T-helper 2 cell treated with Interferon-gamma antibody and Interleukin-4, amounts not matched to agents 5 μg/mL and 100 μg/mL, for 36 hours (primary cell): ENCODE data around the gene NECTIN4.

Experiments
- DNase-seq: peaks from one replicate; pipeline ENCODE4 v3.0.0; 2021; ENCODE audit warnings: low spot score
- H3K27ac Mint-ChIP-seq: one replicate; pipeline ENCODE4 v1.8.0; 2021; ENCODE audit warnings: mild to moderate bottlenecking, mixed read lengths
- H3K27me3 Mint-ChIP-seq: one replicate; pipeline ENCODE4 v1.8.0; 2021; ENCODE audit warnings: low read depth, mixed read lengths
- H3K36me3 Mint-ChIP-seq: one replicate; pipeline ENCODE4 v1.8.0; 2021; ENCODE audit warnings: low read depth, mixed read lengths
- H3K4me1 Mint-ChIP-seq: one replicate; pipeline ENCODE4 v1.8.0; 2021; ENCODE audit warnings: low read depth, mixed read lengths
- H3K4me3 Mint-ChIP-seq: one replicate; pipeline ENCODE4 v1.8.0; 2022; ENCODE audit warnings: mild to moderate bottlenecking, moderate library complexity, mixed read lengths
- H3K9me3 Mint-ChIP-seq: one replicate; pipeline ENCODE4 v1.8.0; 2021; ENCODE audit warnings: mixed read lengths

NECTIN4 gene

GRCh38 chr1:161096530-161096929 lies 7.2 kb upstream of the NECTIN4 start:
- Mint-ChIP-seq H3K27ac (no peak overlapping the region), H3K4me1 (peaks cover 36% of the 10 kb centered on the region), H3K36me3 (peaks cover 14% of the 10 kb centered on the region), H3K27me3 (peaks cover 2% of the 10 kb centered on the region), H3K4me3 (no peak overlapping the region), H3K9me3 (no peaks in the 10 kb centered on the region)
- DNase-seq = no peak

GRCh38 chr1:161096015-161096414 lies 6.7 kb upstream of the NECTIN4 start:
- peaks cover 36% of the 10 kb centered on the region for H3K4me1 Mint-ChIP-seq
- no peak for DNase-seq
- no peaks in the 10 kb centered on the region for H3K9me3 Mint-ChIP-seq
- H3K27ac Mint-ChIP-seq = no peak overlapping the region
- H3K27me3 Mint-ChIP-seq = peaks cover 2% of the 10 kb centered on the region
- H3K36me3 Mint-ChIP-seq = peaks cover 14% of the 10 kb centered on the region
- no peak overlapping the region for H3K4me3 Mint-ChIP-seq

- DNase-seq = no peak
- peaks cover 10% of the 10 kb centered on the region for H3K36me3 Mint-ChIP-seq
- peaks cover 2% of the 10 kb centered on the region for H3K27me3 Mint-ChIP-seq
- H3K4me3 Mint-ChIP-seq = no peak overlapping the region
- peaks cover 43% of the 10 kb centered on the region for H3K4me1 Mint-ChIP-seq
- H3K9me3 Mint-ChIP-seq = no peaks in the 10 kb centered on the region
- H3K27ac Mint-ChIP-seq = no peak overlapping the region
These were observed 5.9 kb upstream of the NECTIN4 start for GRCh38 chr1:161095230-161095629.

- H3K27ac Mint-ChIP-seq = no peak overlapping the region
- H3K4me3 Mint-ChIP-seq = no peak overlapping the region
- H3K36me3 Mint-ChIP-seq = peaks cover 4% of the 10 kb centered on the region
- H3K4me1 Mint-ChIP-seq = peaks cover 43% of the 10 kb centered on the region
- DNase-seq = no peak
- H3K9me3 Mint-ChIP-seq = no peaks in the 10 kb centered on the region
- peaks cover 2% of the 10 kb centered on the region for H3K27me3 Mint-ChIP-seq
These were observed 5.1 kb upstream of the NECTIN4 start for GRCh38 chr1:161094481-161094880.

DNA sequence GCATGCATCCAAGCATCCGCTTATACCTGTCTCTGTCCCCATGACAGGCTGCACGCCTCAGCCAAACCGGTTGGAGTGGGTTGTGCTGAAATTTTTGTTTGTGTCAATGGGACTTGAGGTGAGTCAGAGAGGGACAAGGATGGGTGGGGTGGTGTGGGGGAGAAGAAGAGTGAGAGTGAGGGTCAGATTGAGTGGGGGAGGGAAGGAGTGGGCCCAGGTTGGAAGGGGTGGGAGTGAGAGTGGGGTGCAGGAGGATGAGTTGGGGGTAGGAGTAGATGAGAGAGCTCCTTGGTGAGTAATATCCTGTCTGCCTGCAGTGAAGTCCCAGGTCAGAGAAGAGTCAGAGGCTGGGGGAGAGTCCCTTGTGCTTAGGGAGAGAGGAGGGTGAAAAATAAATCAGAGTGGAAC lies 3.3 kb upstream of the NECTIN4 start:
- H3K4me1 Mint-ChIP-seq = peaks cover 33% of the 10 kb centered on the region
- peak; percentile 54 for DNase-seq
- no peaks in the 10 kb centered on the region for H3K36me3 Mint-ChIP-seq
- H3K9me3 Mint-ChIP-seq = no peaks in the 10 kb centered on the region
- no peak overlapping the region for H3K4me3 Mint-ChIP-seq
- H3K27ac Mint-ChIP-seq = no peak overlapping the region
- H3K27me3 Mint-ChIP-seq = peaks cover 2% of the 10 kb centered on the region

DNA sequence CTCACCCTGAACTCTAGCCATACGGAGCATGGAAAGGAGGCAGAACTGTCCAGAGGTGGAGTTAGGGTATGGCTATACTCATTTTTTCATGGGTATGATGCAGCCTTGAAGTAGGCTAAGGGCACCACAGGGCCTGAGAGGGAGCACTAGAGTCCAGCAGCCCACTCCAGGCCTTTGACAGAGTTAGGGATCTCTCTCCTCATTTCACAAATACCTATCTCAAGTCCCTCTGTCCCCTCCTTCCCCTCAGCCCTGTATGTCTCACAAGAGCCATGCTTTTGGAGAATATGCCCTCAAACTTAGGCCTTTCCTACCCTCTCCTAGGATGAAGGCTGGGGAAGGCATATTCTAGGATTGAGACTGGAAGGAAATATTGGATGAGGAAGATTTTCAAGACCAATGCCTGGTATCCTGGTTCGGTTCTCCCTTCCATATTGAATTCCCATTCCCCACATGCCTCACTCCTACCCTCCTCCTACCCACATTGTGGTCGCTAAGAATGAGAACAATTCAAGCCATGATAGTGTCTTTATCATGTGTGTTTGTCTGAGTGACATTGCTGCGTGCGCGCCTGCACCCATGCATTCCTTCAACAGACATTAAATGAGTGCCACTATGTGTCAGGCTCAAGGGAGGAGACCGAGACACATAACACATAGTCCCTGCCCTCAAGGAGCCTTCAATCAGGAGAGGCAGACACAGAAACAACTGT lies 2.6 kb upstream of the NECTIN4 start:
- Mint-ChIP-seq H3K27me3 (no peaks in the 10 kb centered on the region), H3K4me3 (no peak overlapping the region), H3K9me3 (no peaks in the 10 kb centered on the region), H3K36me3 (no peaks in the 10 kb centered on the region), H3K4me1 (peaks cover 26% of the 10 kb centered on the region), H3K27ac (no peak overlapping the region)
- no peak for DNase-seq

DNA sequence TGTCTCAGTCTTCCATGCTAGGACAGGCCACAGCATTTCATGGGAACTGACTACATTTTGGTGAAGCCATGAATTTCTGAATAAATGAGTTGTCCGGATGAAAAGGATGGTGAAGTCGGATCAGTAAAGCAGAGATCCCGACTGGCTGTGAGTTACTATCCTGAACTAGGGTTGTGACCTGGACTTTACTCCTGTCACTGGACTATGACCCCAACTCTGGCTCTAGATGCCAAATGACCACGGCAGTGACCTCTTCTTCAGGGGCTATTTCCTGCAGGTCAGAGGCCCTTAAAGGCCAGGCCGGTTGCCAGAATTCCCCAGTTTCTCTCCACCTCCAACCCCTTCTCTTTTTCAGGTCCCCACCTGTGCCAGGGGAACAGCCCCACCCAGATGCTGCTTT lies 1.7 kb upstream of the NECTIN4 start:
- Mint-ChIP-seq H3K27me3 (no peaks in the 10 kb centered on the region), H3K4me1 (peaks cover 20% of the 10 kb centered on the region), H3K9me3 (no peaks in the 10 kb centered on the region), H3K27ac (no peak overlapping the region), H3K36me3 (no peaks in the 10 kb centered on the region), H3K4me3 (no peak overlapping the region)
- no peak for DNase-seq

GRCh38 chr1:161090617-161091016 lies 1.3 kb upstream of the NECTIN4 start:
- no peaks in the 10 kb centered on the region for H3K9me3 Mint-ChIP-seq
- H3K27me3 Mint-ChIP-seq = no peaks in the 10 kb centered on the region
- no peak overlapping the region for H3K4me3 Mint-ChIP-seq
- peaks cover 20% of the 10 kb centered on the region for H3K4me1 Mint-ChIP-seq
- DNase-seq = no peak
- H3K27ac Mint-ChIP-seq = no peak overlapping the region
- H3K36me3 Mint-ChIP-seq = no peaks in the 10 kb centered on the region

- no peak for DNase-seq
- H3K4me1 Mint-ChIP-seq = peaks cover 20% of the 10 kb centered on the region
- H3K27me3 Mint-ChIP-seq = no peaks in the 10 kb centered on the region
- no peak overlapping the region for H3K4me3 Mint-ChIP-seq
- H3K27ac Mint-ChIP-seq = no peak overlapping the region
- H3K36me3 Mint-ChIP-seq = no peaks in the 10 kb centered on the region
- no peaks in the 10 kb centered on the region for H3K9me3 Mint-ChIP-seq
These were observed 580 bp upstream of the NECTIN4 start for GRCh38 chr1:161089938-161090337.

- no peak for DNase-seq
- no peaks in the 10 kb centered on the region for H3K36me3 Mint-ChIP-seq
- H3K4me3 Mint-ChIP-seq = no peak overlapping the region
- H3K9me3 Mint-ChIP-seq = no peaks in the 10 kb centered on the region
- peaks cover 20% of the 10 kb centered on the region for H3K4me1 Mint-ChIP-seq
- H3K27ac Mint-ChIP-seq = no peak overlapping the region
- no peaks in the 10 kb centered on the region for H3K27me3 Mint-ChIP-seq
These were observed 709 bp downstream of the NECTIN4 start for GRCh38 chr1:161088587-161089110.

GRCh38 chr1:161086457-161086856 lies 2.9 kb downstream of the NECTIN4 start:
- Mint-ChIP-seq H3K9me3 (no peaks in the 10 kb centered on the region), H3K4me1 (peaks cover 7% of the 10 kb centered on the region), H3K4me3 (no peak overlapping the region)

GRCh38 chr1:161085165-161085564 lies 4.2 kb downstream of the NECTIN4 start:
- Mint-ChIP-seq H3K36me3 (no peaks in the 10 kb centered on the region), H3K4me3 (no peak overlapping the region), H3K27me3 (no peaks in the 10 kb centered on the region), H3K27ac (no peak overlapping the region), H3K9me3 (no peaks in the 10 kb centered on the region), H3K4me1 (peaks cover 3% of the 10 kb centered on the region)
- DNase-seq = no peak

More at GRCh38 chr1:161086457-161086856, 2.9 kb downstream of the NECTIN4 start:
- H3K36me3 Mint-ChIP-seq = no peaks in the 10 kb centered on the region
- no peaks in the 10 kb centered on the region for H3K27me3 Mint-ChIP-seq
- DNase-seq = no peak
- H3K27ac Mint-ChIP-seq = no peak overlapping the region

- Mint-ChIP-seq H3K4me1 (peaks cover 6% of the 10 kb centered on the region), H3K27me3 (no peaks in the 10 kb centered on the region), H3K36me3 (no peaks in the 10 kb centered on the region), H3K4me3 (no peak overlapping the region), H3K9me3 (no peaks in the 10 kb centered on the region), H3K27ac (no peak overlapping the region)
- no peak for DNase-seq
These were observed 4.8 kb downstream of the NECTIN4 start for GRCh38 chr1:161084597-161084988.

DNA sequence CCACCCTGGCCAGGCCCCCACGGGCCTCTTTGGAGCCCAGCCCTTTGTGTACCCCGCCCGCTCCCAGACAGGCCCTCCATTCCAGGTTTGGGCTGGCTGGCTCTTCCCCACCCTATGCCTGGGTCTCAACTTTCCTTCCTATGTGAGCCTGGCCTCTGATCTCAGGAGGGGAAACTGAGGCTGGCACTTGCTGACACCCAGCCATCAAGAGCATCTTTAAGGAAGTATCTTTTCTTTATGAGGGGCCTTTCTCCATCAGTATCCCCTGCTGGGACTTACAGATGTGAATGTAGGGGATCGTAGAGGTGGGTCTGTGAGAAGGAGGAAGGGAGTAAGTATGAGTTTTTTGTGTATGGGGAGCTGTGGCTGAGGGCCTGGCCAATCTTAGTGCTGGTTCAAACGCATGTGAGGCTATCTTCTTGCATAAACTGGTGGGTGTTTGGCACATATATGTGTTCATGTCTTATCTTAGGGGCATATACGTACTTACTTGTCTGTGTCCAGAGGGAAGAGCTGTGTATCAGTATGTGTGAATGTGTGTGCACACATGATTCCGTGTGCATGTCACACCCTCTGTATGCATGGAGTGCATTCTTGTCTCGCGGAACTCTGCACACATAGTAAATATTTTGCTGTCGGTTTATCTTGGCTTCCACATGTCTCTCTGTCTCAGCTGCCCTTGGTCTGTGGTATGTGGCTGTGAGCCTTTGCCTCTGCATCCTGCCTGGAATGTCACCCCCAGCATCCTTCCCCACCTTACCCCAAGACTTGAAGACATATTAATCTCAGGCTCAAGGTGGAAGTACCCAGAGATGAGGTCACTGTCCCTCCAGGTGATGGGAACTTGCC lies 5.4 kb downstream of the NECTIN4 start:
- Mint-ChIP-seq H3K27ac (no peak overlapping the region), H3K36me3 (no peaks in the 10 kb centered on the region), H3K27me3 (no peaks in the 10 kb centered on the region), H3K4me1 (peaks cover 6% of the 10 kb centered on the region), H3K9me3 (no peaks in the 10 kb centered on the region), H3K4me3 (no peak overlapping the region)
- no peak for DNase-seq
